K562 (cell line): ENCODE measurements around the gene BCAS2. TPM values are rescaled to one million over a fixed set of nuclear protein-coding genes. Genes with fewer than 3 reads are reported as not detected.

ENCODE experiments used
- ARHGAP35 ChIP-seq: fragments of 450-650 bp; IDR thresholded peaks from 2 replicates; pipeline ENCODE4 v1.6.1; 2018; ENCODE audit not compliant: partially characterized antibody
- BMI1 ChIP-seq: fragments of 150-350 bp; IDR thresholded peaks from 2 replicates; pipeline ENCODE4 v1.6.1; 2014; ENCODE audit warnings: low read length
- CXXC5 ChIP-seq: fragments of 250-450 bp; sonication (Bioruptor Pico); IDR thresholded peaks from 2 replicates; pipeline ENCODE4 v1.8.0; 2022; ENCODE audit warnings: inconsistent platforms, mild to moderate bottlenecking, moderate library complexity
- DPF2 ChIP-seq: fragments of 450-650 bp; IDR thresholded peaks from 2 replicates; pipeline ENCODE4 v1.6.1; 2016
- FOXJ2 ChIP-seq: fragments of 200-800 bp; sonication (Bioruptor generic); IDR thresholded peaks from 2 replicates; pipeline ENCODE4 v1.6.1; 2016; ENCODE audit warnings: missing genetic modification characterization, missing compliant biosample characterization
- HDAC1 ChIP-seq, 2 experiments: fragments of 450-650 bp; IDR thresholded peaks; 2 replicates each; pipeline ENCODE4 v1.6.1; 2016 to 2017; ENCODE audit warnings: inconsistent platforms in 1 of 2, mild to moderate bottlenecking in 1 of 2, moderate library complexity in 1 of 2
- HDAC2 ChIP-seq: fragments of 450-650 bp; IDR thresholded peaks from 2 replicates; pipeline ENCODE4 v1.6.1; 2016; ENCODE audit warnings: mild to moderate bottlenecking
- HLTF ChIP-seq: fragments of 450-650 bp; IDR thresholded peaks from 2 replicates; pipeline ENCODE4 v1.6.1; 2016
- LEF1 ChIP-seq: fragments of 450-650 bp; IDR thresholded peaks from 2 replicates; pipeline ENCODE4 v1.6.1; 2016; ENCODE audit warnings: mild to moderate bottlenecking
- PKNOX1 ChIP-seq: fragments of 450-650 bp; IDR thresholded peaks from 2 replicates; pipeline ENCODE4 v1.6.1; 2016
- PTBP1 ChIP-seq: fragments of 200-400 bp; formaldehyde crosslinking; IDR thresholded peaks from 2 replicates; pipeline ENCODE4 v1.6.1; 2017; ENCODE audit warnings: low read depth, low read length
- SNRNP70 ChIP-seq: fragments of 200-400 bp; formaldehyde crosslinking; optimal IDR thresholded peaks from 2 replicates; pipeline ENCODE3; 2017; ENCODE audit warnings: low read depth, low read length
- STAT5B ChIP-seq: fragments of 250-450 bp; sonication (Bioruptor Pico); IDR thresholded peaks from 2 replicates; pipeline ENCODE4 v1.8.0; 2021; ENCODE audit warnings: mild to moderate bottlenecking, inconsistent platforms
- TCF3 ChIP-seq: sonication (generic); formaldehyde crosslinking; IDR thresholded peaks from 2 replicates; pipeline ENCODE4 v1.4.0; 2020; ENCODE audit warnings: mild to moderate bottlenecking, missing genetic modification reagents
- TFAP4 ChIP-seq: sonication (generic); formaldehyde crosslinking; IDR thresholded peaks from 2 replicates; pipeline ENCODE4 v1.8.0; 2022; ENCODE audit warnings: missing genetic modification reagents, mild to moderate bottlenecking, moderate library complexity, borderline replicate concordance
- THAP12 ChIP-seq: fragments of 250-450 bp; sonication (Bioruptor Pico); IDR thresholded peaks from 2 replicates; pipeline ENCODE4 v1.9.0; 2021; ENCODE audit warnings: mild to moderate bottlenecking, inconsistent platforms
- ZFP30 ChIP-seq: fragments of 250-450 bp; sonication (Bioruptor Pico); IDR thresholded peaks from 2 replicates; pipeline ENCODE4 v1.8.0; 2022; ENCODE audit warnings: moderate library complexity, mild to moderate bottlenecking, inconsistent platforms, borderline replicate concordance
- ZHX1 ChIP-seq: fragments of 150-350 bp; conservative IDR thresholded peaks from 2 replicates; pipeline ENCODE4 v1.6.1; 2014; ENCODE audit warnings: low read length
- ZNF175 ChIP-seq: fragments of 200-800 bp; sonication (Bioruptor generic); IDR thresholded peaks from 2 replicates; pipeline ENCODE4 v1.6.1; 2016; ENCODE audit warnings: low read depth, mild to moderate bottlenecking, missing genetic modification characterization, missing compliant biosample characterization
- ZNF780A ChIP-seq: fragments of 250-450 bp; sonication (Bioruptor Pico); IDR thresholded peaks from 2 replicates; pipeline ENCODE4 v1.5.0; 2021; ENCODE audit warnings: mild to moderate bottlenecking
- polyA plus RNA-seq, 8 experiments: library from polyadenylated mRNA; depleted of rRNA in 4 of 8; stranded (reverse) in 5 of 8; unstranded in 3 of 8; fragments of >200 nt; fragmentation: Nextera tagmentation in 2 of 8; fragmentation: Illumina TruSeq in 1 of 8; extraction: Ambion mirVana in 2 of 8; extraction: Trizol in 1 of 8; gene quantifications; 2 replicates each; pipeline versions ENCODE4 v1.2.1 to v1.2.3, GENCODE V29; 2011 to 2014; ENCODE audit warnings: inconsistent platforms in 1 of 8, missing spikeins in 1 of 8
- total RNA-seq, 7 experiments: library from RNA; depleted of rRNA in 6 of 7; stranded (reverse); fragments of >200 nt in 6 of 7; fragmentation: Illumina TruSeq in 2 of 7; extraction: Trizol in 2 of 7; gene quantifications; 2 replicates each; pipeline versions ENCODE4 v1.2.1 to v1.2.3, GENCODE V29; 2011 to 2021; ENCODE audit warnings: low replicate concordance in 1 of 7

BCAS2 gene
- total and polyA plus RNA-seq, 9 of the 15 experiments (the other 6 are each of a cell fraction or from before 2014, with no cell fraction given): 59.3 to 183 (median 81.1) TPM

- no peak; the same call in 1 of the 2 replicates for TF ChIP-seq LEF1
- no peak for TF ChIP-seq THAP12
- peak; percentile 70 for TF ChIP-seq TCF3 (CRISPR knock-in tag)
- TF ChIP-seq CXXC5 (CRISPR knock-in tag): 0 out of 2 replicates have a peak, but pooled peaks have one; percentile 7
- no peak for TF ChIP-seq ZFP30 (CRISPR knock-in tag)
- no peak for TF ChIP-seq ZNF175 (CRISPR knock-in tag)
- TF ChIP-seq HLTF: no peak
- no peak for TF ChIP-seq ZNF780A (CRISPR knock-in tag)
- TF ChIP-seq TFAP4 (CRISPR knock-in tag): no peak
- TF ChIP-seq PKNOX1: no peak
- peak; percentile 25; the same call in 1 of the 2 replicates for TF ChIP-seq DPF2
- no peak for TF ChIP-seq ARHGAP35
- no peak for TF ChIP-seq SNRNP70
- no peak for TF ChIP-seq STAT5B (CRISPR knock-in tag)
- TF ChIP-seq HDAC2: no peak
- no peak for TF ChIP-seq BMI1
- no peak for TF ChIP-seq FOXJ2
- TF ChIP-seq HDAC1 (IDR thresholded peaks at IDR 0.05): no peak
- no peak for TF ChIP-seq ZHX1
- no peak for TF ChIP-seq PTBP1
Measured at GRCh38 chr1:114521396-114522263, 59.8 kb downstream of the BCAS2 start (continued).
